Transverse colon (tissue), 4 donors: Measurements from ENCODE around the gene SLC19A3.

Source experiments
- CTCF ChIP-seq, 5 experiments: fragments of 200-600 bp in 3 of 5; fragments of 450-650 bp in 2 of 5; sonication (generic) in 3 of 5; IDR thresholded peaks; 1 replicate in 2 of 5; 2 replicates in 3 of 5; pipeline ENCODE4 v1.5.1; 2016 to 2017; ENCODE audit warnings: antibody characterized with exemption in 5 of 5, inconsistent platforms in 3 of 5, mild to moderate bottlenecking in 2 of 5, moderate library complexity in 1 of 5
- POLR2A ChIP-seq: fragments of 450-650 bp; IDR thresholded peaks from one replicate; pipeline ENCODE4 v1.6.1; 2016; ENCODE audit warnings: antibody characterized with exemption, mild to moderate bottlenecking, moderate library complexity
- POLR2AphosphoS5 ChIP-seq, 3 donors: sonication (generic); formaldehyde crosslinking; IDR thresholded peaks; one replicate each; pipeline ENCODE4 v1.6.1; 2016; ENCODE audit warnings: antibody characterized with exemption in 3 of 3

GRCh38 chr2:227677928-227678327 lies 39.9 kb downstream of the SLC19A3 start:
- TF ChIP-seq POLR2A, result no peak
- no peak for TF ChIP-seq CTCF (IDR thresholded peaks at IDR 0.05)
- TF ChIP-seq POLR2AphosphoS5 (IDR thresholded peaks at IDR 0.05), result no peak
